GM12878 (cell line): ENCODE results near the gene BECN2. TPM values are rescaled to one million over a fixed set of nuclear protein-coding genes. Genes with fewer than 3 reads are reported as not detected.

Source experiments
- ATAC-seq: fragments of 200-7000 bp; cut with Tn5 transposase; 3 replicates; pipeline ENCODE4 v1.9.1; 2020; ENCODE audit warnings: mild to moderate bottlenecking, moderate library complexity
- BruUV-seq: library from RNA; stranded (reverse); fragments of 400-500 nt; replicated peaks from 2 replicates; lab custom pipeline; 2021; lab: Mats Ljungman, UMichigan
- CTCF ChIA-PET: fragments of 300-600 bp; sonication (Branson Sonifier 250); formaldehyde crosslinking; extraction: SDS; loops from one replicate; lab custom pipeline; 2021; ENCODE audit warnings: inconsistent platforms; lab: Yijun Ruan, JAX
- POLR2A ChIA-PET: fragments of 350-600 bp; formaldehyde crosslinking; extraction: SDS; loops from one replicate; lab custom pipeline; 2021; ENCODE audit warnings: inconsistent platforms; lab: Charles Lee
- RAD21 ChIA-PET: fragments of 300-600 bp; sonication (Branson Sonifier 250); formaldehyde crosslinking; loops from one replicate; lab custom pipeline; 2023; ENCODE audit warnings: antibody characterized with exemption; ENCODE audit not compliant: unreplicated experiment; lab: Charles Lee
- SMC1A ChIA-PET: fragments of 300-600 bp; sonication (Branson Sonifier 250); formaldehyde crosslinking; loops from one replicate; lab custom pipeline; 2023; ENCODE audit not compliant: unreplicated experiment, uncharacterized antibody; lab: Charles Lee
- DNase-seq: peaks from one replicate; pipeline ENCODE4 v3.0.0-alpha.2; 2011; ENCODE audit warnings: low read depth, low spot score
- FAIRE-seq: peaks from 3 replicates; lab custom pipeline; 2011; peaks lifted over from hg19 to GRCh38; lab: Jason Lieb, UNC
- H2AFZ ChIP-seq: 2 replicates; pipeline ENCODE4 v1.6.0; 2011; ENCODE audit warnings: low read depth, low read length, control low read depth; ENCODE audit not compliant: control insufficient read depth
- H3K27ac ChIP-seq: 2 replicates; pipeline ENCODE4 v1.5.1; 2011; ENCODE audit warnings: control low read depth; ENCODE audit not compliant: control insufficient read depth, insufficient read depth
- H3K27me3 ChIP-seq, 2 experiments: replicated peaks in 1 of 2; 2 replicates each; pipeline versions ENCODE4 v1.6.0 to v1.6.1; 2011; ENCODE audit warnings: low read length in 1 of 2; ENCODE audit not compliant: control insufficient read depth in 2 of 2, insufficient read depth in 2 of 2
- H3K36me3 ChIP-seq, 2 experiments: 2 replicates each; pipeline ENCODE4 v1.5.1; 2011; ENCODE audit warnings: low read length in 1 of 2; ENCODE audit not compliant: control insufficient read depth in 2 of 2, insufficient read depth in 2 of 2
- H3K4me1 ChIP-seq: 2 replicates; pipeline ENCODE4 v1.6.1; 2011; ENCODE audit warnings: mild to moderate bottlenecking, low read length, moderate library complexity, mixed read lengths; ENCODE audit not compliant: control insufficient read depth, insufficient read depth
- H3K4me2 ChIP-seq: 2 replicates; pipeline ENCODE4 v1.6.0; 2011; ENCODE audit warnings: control low read depth; ENCODE audit not compliant: control insufficient read depth, insufficient read depth
- H3K4me3 ChIP-seq: fragments of 200-600 bp; sonication (generic); 2 replicates; pipeline ENCODE4 v1.5.1; 2016
- H3K79me2 ChIP-seq: 2 replicates; pipeline ENCODE4 v1.6.0; 2011; ENCODE audit warnings: low read length; ENCODE audit not compliant: control insufficient read depth, insufficient read depth
- H3K9ac ChIP-seq: 2 replicates; pipeline ENCODE4 v1.8.0; 2011; ENCODE audit warnings: low read length, control low read depth, mixed read lengths; ENCODE audit not compliant: control insufficient read depth, insufficient read depth
- H3K9me3 ChIP-seq: replicated peaks from 3 replicates; pipeline ENCODE4 v1.5.1; 2011; ENCODE audit warnings: mild to moderate bottlenecking, low read length; ENCODE audit not compliant: control insufficient read depth, insufficient read depth
- H4K20me1 ChIP-seq: 2 replicates; pipeline ENCODE4 v1.6.0; 2011; ENCODE audit not compliant: control insufficient read depth, insufficient read depth
- CHD1 ChIP-seq: IDR thresholded peaks from 2 replicates; pipeline ENCODE4 v1.6.1; 2012; ENCODE audit warnings: low read depth, low read length, improper control_type of control experiment
- CREM ChIP-seq: IDR thresholded peaks from 2 replicates; pipeline ENCODE4 v1.6.1; 2014; ENCODE audit warnings: antibody characterized with exemption, low read depth
- EZH2 ChIP-seq: IDR thresholded peaks from 2 replicates; pipeline ENCODE4 v1.6.1; 2012; ENCODE audit warnings: low read depth, mild to moderate bottlenecking, control low read depth, inconsistent platforms, low read length, borderline replicate concordance; ENCODE audit not compliant: control insufficient read depth
- IRF5 ChIP-seq: fragments of 450-650 bp; IDR thresholded peaks from 2 replicates; pipeline ENCODE4 v1.6.1; 2017; ENCODE audit warnings: borderline replicate concordance
- NFXL1 ChIP-seq: fragments of 450-650 bp; IDR thresholded peaks from 2 replicates; pipeline ENCODE4 v1.6.1; 2017; ENCODE audit warnings: antibody characterized with exemption, mild to moderate bottlenecking, borderline replicate concordance
- NR2C2 ChIP-seq: IDR thresholded peaks from 2 replicates; pipeline ENCODE4 v1.6.1; 2011; ENCODE audit warnings: borderline replicate concordance, low read depth; ENCODE audit not compliant: control insufficient read depth, insufficient read length
- RBBP5 ChIP-seq: fragments of 200-600 bp; sonication (generic); conservative IDR thresholded peaks from 2 replicates; pipeline ENCODE4 v1.6.1; 2016
- RCOR1 ChIP-seq: conservative IDR thresholded peaks from 2 replicates; pipeline ENCODE4 v1.6.1; 2012; ENCODE audit warnings: low read depth, low read length, improper control_type of control experiment
- USF2 ChIP-seq: IDR thresholded peaks from 2 replicates; pipeline ENCODE4 v1.6.1; 2011; ENCODE audit warnings: low read depth, low read length, improper control_type of control experiment, borderline replicate concordance
- YBX1 ChIP-seq: fragments of 450-650 bp; IDR thresholded peaks from 2 replicates; pipeline ENCODE4 v1.6.1; 2016; ENCODE audit warnings: antibody characterized with exemption
- ZBTB4 ChIP-seq: fragments of 450-650 bp; formaldehyde crosslinking; IDR thresholded peaks from 2 replicates; pipeline ENCODE4 v1.4.0; 2022; ENCODE audit warnings: mild to moderate bottlenecking, moderate library complexity
- WGBS: methylation state at CpG from one replicate; pipeline ENCODE4 v1.1.6; 2016; ENCODE audit warnings: low lambda C conversion rate; ENCODE audit not compliant: insufficient replicate concordance, insufficient coverage; ENCODE audit errors: missing lambda C conversion rate; 5-methylcytosine and 5-hydroxymethylcytosine counted together
- in situ Hi-C: fragments of 300-500 bp; cut with MboI; formaldehyde crosslinking; loops from 9 replicates; pipeline ENCODE4 v1.14.3; 2018; ENCODE audit warnings: mixed read lengths
- intact Hi-C: fragments of 100-400 bp; cut with micrococcal nuclease; formaldehyde crosslinking; loops from one replicate; pipeline ENCODE4 v1.14.2; 2022; ENCODE audit not compliant: unreplicated experiment
- polyA plus RNA-seq, 11 experiments: library from polyadenylated mRNA; depleted of rRNA in 4 of 11; unstranded in 6 of 11; stranded (reverse) in 5 of 11; fragments of >200 nt; fragmentation: Nextera tagmentation in 4 of 11; fragmentation: Illumina TruSeq in 1 of 11; extraction: Ambion mirVana in 4 of 11; extraction: Trizol in 1 of 11; gene quantifications; 1 replicate in 1 of 11; 2 replicates in 10 of 11; pipeline versions ENCODE4 v1.2.1 to v1.2.3, GENCODE V29; 2011 to 2016; ENCODE audit warnings: inconsistent platforms in 2 of 11, missing spikeins in 2 of 11, low read depth in 1 of 11
- total RNA-seq, 4 experiments: library from RNA; depleted of rRNA in 3 of 4; stranded (reverse); fragments of >200 nt in 3 of 4; fragmentation: Illumina TruSeq in 1 of 4; extraction: Trizol in 1 of 4; gene quantifications; 2 replicates each; pipeline versions ENCODE4 v1.2.1 to v1.2.3, GENCODE V29; 2013 to 2021

BECN2 gene
- total and polyA plus RNA-seq, 10 of the 15 experiments (the other 5 are each of a cell fraction or from before 2014, with no cell fraction given) = not detected

GRCh38 chr1:242002510-242002909, 44.9 kb downstream of the BECN2 start:
- WGBS = 38% methylated on average over 4 of the region's 4 CpGs
- no peak overlapping the region for H3K4me3 ChIP-seq
- no peak for ATAC-seq
- no peaks in the 10 kb centered on the region; a peak in 1 of 4 replicates for H3K27me3 ChIP-seq
- no peaks in the 10 kb centered on the region for H3K79me2 ChIP-seq
- POLR2A ChIA-PET = no interaction called here
- no TSS peak for BruUV-seq
- no peak for FAIRE-seq
- intact Hi-C loops (no loop called here), in situ Hi-C loops (no loop called here)
- no peak overlapping the region for H3K4me2 ChIP-seq
- TF ChIP-seq NFXL1 = no peak
- TF ChIP-seq CREM = no peak
- no peak for TF ChIP-seq NR2C2
- no peak for TF ChIP-seq CHD1
- no peak for TF ChIP-seq ZBTB4
- no peak for TF ChIP-seq IRF5
- TF ChIP-seq RCOR1 = no peak
- no peak for TF ChIP-seq YBX1
- no peak for TF ChIP-seq USF2
- TF ChIP-seq EZH2 = no peak
- TF ChIP-seq RBBP5 = no peak
- no peak overlapping the region for H2AFZ ChIP-seq
- no peaks in the 10 kb centered on the region; the same call in 1 of the 2 replicates for H3K4me1 ChIP-seq
- RAD21 ChIA-PET = no interaction called here
- no peak overlapping the region for H3K9ac ChIP-seq
- no peaks in the 10 kb centered on the region for H3K36me3 ChIP-seq
- no peak for DNase-seq
- no peaks in the 10 kb centered on the region for H3K9me3 ChIP-seq
- CTCF ChIA-PET = interaction anchor here (0.6 to 0.8 kb wide), 2 partner anchors 177 to 391 kb away, joined by 3 read pairs; no protein-coding TSS in a partner anchor
- H3K27ac ChIP-seq = no peak overlapping the region
- H4K20me1 ChIP-seq = no peaks in the 10 kb centered on the region
- SMC1A ChIA-PET = no interaction called here
